ENCODE measurements around the gene IMPA2.

DNA sequence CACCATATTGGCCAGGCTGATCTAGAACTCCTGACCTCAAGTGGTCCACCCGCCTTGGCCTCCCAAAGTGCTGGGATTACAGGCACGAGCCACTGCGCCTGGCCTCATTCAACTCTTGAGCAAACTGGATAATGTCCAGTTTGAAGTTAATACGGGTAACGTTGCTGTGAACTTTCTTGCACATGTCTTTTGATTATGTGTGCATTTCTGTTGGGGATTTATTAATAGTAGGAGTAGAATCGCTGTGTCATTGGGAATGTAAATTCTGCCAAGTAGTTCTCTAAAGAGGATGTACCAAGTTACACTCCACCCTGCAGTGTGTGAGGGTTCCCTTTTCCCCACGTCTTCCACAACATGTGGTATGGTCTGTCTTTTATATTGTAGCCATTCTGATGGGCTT lies 6.2 kb downstream of the IMPA2 start:
- TF ChIP-seq GATA2 (IDR thresholded peaks at IDR 0.05; ENCODE audit: low read depth, low read length): no peak
- TF ChIP-seq GATA3 (IDR thresholded peaks at IDR 0.05; ENCODE audit: low read depth, low read length): no peak

Data from SH-SY5Y (cell line).